RKO (cell line): ENCODE data around the gene SLC1A1.
"Not testable (repeated sequence)": the region's sequence is repeated elsewhere in the genome, so short reads cannot be mapped to it uniquely, and the experiment has no call there.

ENCODE experiments used
- DNase-seq: peaks from one replicate; pipeline ENCODE4 v3.0.0-alpha.2; 2016; ENCODE audit warnings: low spot score

The SLC1A1 gene

GRCh38 chr9:4579001-4579400 is 88.7 kb downstream of the SLC1A1 start:
- no peak for DNase-seq

GRCh38 chr9:4581035-4581760 is 90.9 kb downstream of the SLC1A1 start:
- no peak for DNase-seq

DNA sequence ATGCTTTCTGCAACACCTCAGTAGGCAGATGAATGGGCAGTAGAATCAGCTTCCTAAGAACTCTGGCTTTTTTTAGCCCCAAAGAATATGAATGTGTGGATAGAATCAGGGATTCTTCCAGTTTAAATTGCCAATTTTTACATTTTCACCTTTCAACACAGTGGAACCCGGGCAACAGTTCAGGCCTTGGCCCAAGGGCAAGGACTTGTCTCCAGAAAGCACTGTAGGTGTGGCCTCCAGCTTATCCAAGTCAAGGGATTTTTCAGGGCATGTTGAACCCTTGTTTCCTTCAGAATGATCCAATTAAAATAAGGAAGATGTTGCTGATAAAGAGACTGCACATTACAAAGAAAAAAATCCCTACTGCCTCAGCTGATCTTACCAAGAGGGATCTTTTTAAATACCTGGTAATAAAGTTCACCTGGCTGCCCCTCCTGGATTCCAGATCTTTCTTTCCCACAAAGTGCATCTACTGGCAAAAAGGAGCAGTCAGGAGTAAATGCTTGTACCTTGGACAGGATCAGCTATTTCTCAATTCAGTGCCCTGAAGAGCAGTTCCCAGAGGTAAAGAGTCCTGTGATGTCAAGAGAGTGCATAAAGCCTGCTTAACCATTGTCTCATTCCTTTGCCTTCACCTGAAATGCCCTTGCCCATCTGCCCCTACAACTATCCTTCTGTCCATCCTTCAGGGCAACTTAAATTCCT is 91.7 kb downstream of the SLC1A1 start:
- no peak for DNase-seq

GRCh38 chr9:4583001-4583400 is 92.7 kb downstream of the SLC1A1 start:
- no peak for DNase-seq

GRCh38 chr9:4584636-4585035 is 94.4 kb downstream of the SLC1A1 start:
- no peak for DNase-seq

DNA sequence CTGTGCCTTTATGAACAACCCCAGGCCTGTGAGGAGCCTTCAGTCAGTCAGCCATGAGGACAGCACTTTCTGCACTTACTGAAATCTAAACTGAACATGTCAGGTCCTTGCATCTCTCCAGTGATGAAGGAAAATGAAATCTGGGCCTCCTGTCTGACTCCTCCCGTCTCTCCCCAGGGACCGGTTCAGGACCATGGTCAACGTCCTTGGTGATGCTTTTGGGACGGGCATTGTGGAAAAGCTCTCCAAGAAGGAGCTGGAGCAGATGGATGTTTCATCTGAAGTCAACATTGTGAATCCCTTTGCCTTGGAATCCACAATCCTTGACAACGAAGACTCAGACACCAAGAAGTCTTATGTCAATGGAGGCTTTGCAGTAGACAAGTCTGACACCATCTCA is 94.9 kb downstream of the SLC1A1 start:
- no peak for DNase-seq

- no peak for DNase-seq
These were observed 98.5 kb downstream of the SLC1A1 start for GRCh38 chr9:4588721-4589120.

GRCh38 chr9:4590430-4591122 is 100.3 kb downstream of the SLC1A1 start:
- DNase-seq, result no peak

GRCh38 chr9:4591123-4591500 is 100.8 kb downstream of the SLC1A1 start:
- no peak for DNase-seq

DNA sequence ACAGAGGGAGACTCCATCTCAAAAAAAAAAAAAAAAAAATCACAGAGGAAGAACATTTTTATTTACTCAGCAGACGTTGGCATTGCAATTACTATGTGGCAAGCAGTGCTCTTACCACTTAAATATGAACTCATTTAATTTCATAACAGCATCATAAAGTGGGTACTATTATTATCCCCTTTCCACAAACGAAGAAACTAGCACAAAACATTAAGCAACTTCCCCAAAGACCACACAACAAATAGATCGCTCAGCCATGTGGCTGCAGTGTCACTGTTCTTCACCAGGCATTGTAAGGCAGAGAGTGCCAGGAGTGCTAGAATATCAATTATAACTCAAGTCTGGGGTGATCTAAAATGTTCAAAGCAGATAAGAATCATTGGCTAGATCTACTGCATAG is 102.0 kb downstream of the SLC1A1 start:
- DNase-seq, result no peak

DNA sequence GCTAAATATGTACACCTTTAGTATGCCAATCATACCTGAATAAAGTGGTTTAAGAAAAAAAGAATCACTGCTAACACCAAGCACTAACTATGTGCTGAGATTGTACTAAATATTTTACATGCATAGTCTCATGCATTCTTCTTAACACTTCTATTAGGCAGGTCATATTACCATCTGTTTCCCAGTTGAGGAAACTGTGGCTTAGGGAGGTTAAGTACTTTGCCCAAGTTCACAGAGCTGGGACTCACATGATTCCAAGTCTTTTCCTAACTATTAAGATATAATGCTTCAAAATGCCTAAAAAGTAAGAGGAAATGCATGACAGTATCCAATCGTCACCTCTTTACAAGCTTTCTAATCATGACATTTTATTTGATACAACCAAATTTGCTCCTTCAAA is 102.6 kb downstream of the SLC1A1 start:
- DNase-seq, result no peak

GRCh38 chr9:4594545-4594944 is 104.3 kb downstream of the SLC1A1 start:
- DNase-seq, result no peak

DNA sequence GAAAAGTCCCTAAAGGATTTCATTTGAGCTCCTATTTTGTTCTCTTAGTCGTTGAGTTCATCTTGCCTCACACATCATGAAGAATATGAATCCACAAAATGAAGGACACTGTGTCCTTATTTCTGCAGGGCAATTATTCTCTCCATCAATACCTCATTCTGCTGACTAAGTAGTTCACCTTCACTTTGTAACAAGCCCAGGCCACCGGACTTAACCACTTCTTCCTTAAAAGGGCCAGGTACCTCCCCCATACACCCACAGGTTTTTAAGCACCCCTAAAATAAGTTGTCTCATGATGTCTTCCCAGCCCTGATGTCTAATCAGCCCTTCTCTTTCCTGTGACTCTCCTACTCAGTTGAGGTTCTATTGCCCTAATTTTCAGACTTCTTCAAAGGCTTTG is 104.7 kb downstream of the SLC1A1 start:
- no peak for DNase-seq

- DNase-seq, result no peak
These were observed 106.1 kb downstream of the SLC1A1 start for GRCh38 chr9:4596165-4596922.

DNA sequence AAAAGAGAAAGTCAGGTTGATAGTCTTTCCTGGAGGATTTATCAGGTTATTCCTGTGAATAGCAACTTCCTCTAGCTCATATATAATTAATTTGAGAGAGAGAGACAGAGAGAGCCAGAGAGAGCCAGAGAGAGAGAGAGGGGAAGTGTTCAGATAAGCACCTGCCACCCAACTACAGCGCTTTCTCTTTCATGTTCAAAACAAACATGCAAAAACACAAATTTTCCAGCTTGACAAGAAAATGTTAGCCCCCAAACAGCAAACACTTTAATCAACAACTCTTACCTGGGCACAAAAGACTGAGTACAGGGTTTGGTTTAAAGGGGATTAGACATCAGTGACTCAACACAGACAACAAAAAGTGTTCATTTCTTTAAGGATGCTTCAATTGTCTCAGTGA is 110.1 kb downstream of the SLC1A1 start:
- no peak for DNase-seq

DNA sequence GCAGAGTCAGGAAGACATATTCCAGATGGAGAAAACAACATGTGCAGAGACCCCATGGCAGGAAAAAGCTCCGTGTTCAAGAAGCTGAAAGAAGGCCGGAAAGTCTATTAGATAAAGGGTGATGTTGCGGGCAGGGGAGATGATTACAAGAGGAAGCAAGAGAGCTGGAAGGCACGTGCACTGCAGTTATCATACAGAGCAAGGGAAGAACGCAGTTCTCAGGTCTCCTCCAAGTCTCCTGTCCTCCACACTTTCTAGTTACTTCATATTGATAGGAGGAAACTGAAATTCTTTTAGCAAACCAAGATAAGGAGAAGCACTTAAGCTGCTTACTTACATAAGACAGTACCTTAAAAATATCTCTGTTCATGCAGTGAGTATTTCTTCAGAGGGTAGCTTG is 113.6 kb downstream of the SLC1A1 start:
- DNase-seq, result no peak

DNA sequence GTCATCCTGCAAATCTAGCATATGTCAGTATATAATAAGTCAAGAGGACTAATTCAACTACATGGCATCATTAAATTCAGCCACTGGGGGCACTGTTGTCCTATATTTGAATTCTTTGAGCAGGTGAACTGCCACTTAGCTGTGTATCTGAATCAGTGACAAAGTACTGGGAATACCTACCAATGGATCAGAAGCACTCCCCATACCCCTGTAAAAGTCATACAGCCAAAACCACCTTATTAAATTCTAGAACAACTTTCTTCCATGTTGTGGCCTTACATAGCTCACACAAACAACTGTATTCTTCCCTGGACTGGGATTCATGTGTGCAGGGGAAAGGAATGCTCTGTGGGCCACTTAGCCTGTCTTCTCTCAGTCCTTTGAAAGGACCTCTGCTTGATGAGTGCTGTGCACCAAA is 114.4 kb downstream of the SLC1A1 start:
- peak; percentile 70 for DNase-seq

- not testable (repeated sequence) for DNase-seq
These were observed 115.8 kb downstream of the SLC1A1 start for GRCh38 chr9:4606033-4606432.

GRCh38 chr9:4614627-4615026 is 124.4 kb downstream of the SLC1A1 start:
- peak; percentile 26 for DNase-seq

- DNase-seq, result no peak
These were observed 125.0 kb downstream of the SLC1A1 start for GRCh38 chr9:4615251-4615650.

- DNase-seq, result no peak
These were observed 125.5 kb downstream of the SLC1A1 start for GRCh38 chr9:4615778-4616177.

GRCh38 chr9:4617752-4618151 is 127.5 kb downstream of the SLC1A1 start:
- DNase-seq, result no peak
